HG03439 (cell line): ENCODE results near the gene MSMP.

Source experiments
- ATAC-seq: cut with Tn5 transposase; IDR thresholded peaks from one replicate; pipeline ENCODE4 v1.9.1; 2021; ENCODE audit warnings: mild to moderate bottlenecking, moderate library complexity; ENCODE audit not compliant: unreplicated experiment

The MSMP gene, protein sequence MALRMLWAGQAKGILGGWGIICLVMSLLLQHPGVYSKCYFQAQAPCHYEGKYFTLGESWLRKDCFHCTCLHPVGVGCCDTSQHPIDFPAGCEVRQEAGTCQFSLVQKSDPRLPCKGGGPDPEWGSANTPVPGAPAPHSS

GRCh38 chr9:35754264-35754663 lies at the start of gene MSMP:
MSMP (minus strand) TSS chr9:35754276; CDS start chr9:35754129, 147 bp downstream.
- no peak for ATAC-seq

GRCh38 chr9:35801328-35802128 lies 47.5 kb upstream of the MSMP start:
- ATAC-seq: no peak

DNA sequence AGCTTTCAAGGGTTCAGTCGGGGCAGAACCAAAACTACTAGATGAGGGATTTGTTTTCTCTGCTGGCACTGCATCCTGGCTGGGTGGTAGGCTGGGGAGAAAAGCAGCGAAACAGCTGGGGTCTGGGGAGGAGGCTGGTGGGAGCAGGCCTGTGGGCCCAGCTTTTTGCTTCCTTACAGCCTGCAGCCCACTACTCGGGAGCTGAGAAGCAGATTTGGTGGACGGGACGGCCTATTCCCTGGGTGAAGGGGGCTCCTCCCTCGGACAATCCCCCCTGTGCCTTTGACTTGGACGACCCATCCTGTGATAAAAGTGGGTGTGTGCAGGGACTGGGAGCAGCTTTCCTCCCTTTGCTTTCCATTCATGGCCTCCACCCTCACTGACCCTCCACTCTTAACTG lies 46.5 kb upstream of the MSMP start:
- ATAC-seq: no peak

DNA sequence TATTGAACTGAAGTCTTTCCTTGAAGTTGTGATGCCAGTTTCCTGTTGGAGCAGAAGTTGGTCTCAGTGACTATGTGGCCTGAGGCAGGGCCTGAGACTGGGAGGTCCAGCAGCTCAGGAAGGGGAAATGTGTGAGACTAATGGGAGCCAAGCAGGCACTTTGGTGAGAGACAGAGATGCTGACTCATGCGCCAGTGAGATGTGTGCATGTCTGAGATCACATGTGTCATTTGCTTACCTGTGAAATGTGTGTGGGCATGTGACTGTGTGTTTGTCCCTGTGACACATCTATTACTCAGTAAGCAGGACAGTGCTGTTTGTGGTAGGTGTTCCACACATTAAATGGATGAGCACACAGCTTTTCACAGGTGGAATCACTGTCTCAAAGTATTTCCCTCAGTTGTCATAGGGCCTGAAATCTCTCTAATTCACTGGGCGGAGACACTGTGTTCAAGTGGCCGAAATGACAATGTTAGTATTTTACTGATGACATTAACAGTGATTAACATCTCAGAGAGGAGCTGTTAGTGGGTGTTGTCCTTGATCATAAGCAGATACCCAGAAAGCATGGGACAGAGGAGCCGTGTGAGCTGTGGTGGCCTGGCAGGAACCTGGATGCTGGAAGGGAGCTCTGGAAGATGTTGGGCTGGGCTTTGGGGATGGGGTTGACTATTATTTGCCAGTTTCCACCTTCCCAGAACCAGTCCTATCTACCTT lies 44.7 kb upstream of the MSMP start:
- no peak for ATAC-seq

DNA sequence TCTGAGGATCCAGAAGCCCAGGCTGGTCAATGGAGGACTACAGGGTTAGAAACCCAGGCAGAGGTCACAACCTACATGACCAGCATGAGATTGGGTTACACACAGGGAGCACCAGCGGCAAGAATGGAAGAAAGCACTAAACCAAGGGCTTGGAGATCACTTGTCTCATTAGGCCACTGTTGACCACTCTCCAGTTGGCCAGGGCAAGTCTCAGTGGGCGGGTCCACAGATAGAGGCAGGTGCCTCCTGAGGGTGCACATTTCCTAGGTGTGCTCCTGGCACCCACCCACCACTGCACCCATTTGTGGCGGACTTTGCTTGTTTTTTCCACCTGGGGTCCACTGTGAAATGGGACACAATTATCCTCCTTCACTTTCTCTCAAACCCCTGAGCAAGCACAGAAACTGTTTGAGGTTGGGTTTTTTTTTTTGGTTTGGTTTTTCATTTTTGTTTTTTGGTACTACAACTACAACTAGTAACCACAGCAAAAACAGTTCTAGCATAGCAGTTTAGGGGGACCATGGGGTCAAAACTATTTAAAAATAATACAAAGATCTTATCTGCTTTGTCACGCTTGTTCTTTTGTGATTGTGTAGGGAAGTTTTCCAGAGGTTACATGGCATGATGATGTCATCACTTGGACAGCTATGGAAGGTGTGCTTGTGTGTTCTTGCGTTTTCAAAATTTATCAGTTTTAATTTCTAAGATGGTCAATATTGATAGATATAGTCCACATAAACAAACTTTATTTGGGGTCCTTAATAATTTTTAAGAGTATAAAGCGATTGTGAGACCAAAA lies 43.4 kb upstream of the MSMP start:
- ATAC-seq: no peak

GRCh38 chr9:35795695-35796094 lies 41.6 kb upstream of the MSMP start:
- no peak for ATAC-seq

DNA sequence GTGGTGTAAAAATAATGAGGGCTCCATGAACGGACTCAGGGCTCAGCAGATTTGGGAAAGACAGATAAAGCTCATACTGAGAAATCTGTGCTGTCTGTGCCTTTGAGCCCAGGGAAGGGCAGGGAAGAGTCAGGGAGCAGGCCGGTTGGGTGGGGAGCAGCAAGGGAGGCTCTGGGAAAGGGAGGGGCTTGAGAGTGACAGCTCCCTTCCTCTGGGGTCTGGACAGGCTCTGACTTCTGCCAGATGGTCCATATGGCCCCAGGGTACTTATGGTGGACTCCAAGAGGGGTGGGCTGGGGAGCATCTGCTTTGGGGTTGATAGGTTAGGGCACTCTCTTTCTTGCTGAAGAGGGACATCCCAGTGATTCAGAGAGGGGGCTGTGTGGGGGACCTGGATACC lies 39.4 kb upstream of the MSMP start:
- ATAC-seq: no peak

DNA sequence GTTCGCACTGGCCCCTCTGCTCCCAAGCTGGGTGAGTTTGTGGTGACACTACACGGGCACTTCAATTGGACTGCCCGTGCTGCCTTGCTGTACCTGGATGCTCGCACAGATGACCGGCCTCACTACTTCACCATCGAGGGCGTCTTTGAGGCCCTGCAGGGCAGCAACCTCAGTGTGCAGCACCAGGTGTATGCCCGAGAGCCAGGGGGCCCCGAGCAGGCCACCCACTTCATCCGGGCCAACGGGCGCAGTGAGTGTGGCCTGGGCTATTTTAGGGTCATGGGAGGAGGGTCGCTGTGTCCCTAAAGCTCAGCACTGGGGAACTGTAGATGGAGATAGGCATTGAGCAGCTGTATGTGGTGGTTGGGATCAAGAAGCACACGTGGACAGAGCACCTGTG lies 38.8 kb upstream of the MSMP start:
- ATAC-seq: no peak

- no peak for ATAC-seq
Observed at GRCh38 chr9:35792024-35792813, 38.1 kb upstream of the MSMP start.

- no peak for ATAC-seq
Observed at GRCh38 chr9:35791297-35791921, 37.3 kb upstream of the MSMP start, which contains the start of gene NPR2. NPR2 (plus strand) TSS chr9:35791591; CDS start chr9:35792409, 818 bp downstream.

- no peak for ATAC-seq
Observed at GRCh38 chr9:35790385-35791296, 36.6 kb upstream of the MSMP start.

DNA sequence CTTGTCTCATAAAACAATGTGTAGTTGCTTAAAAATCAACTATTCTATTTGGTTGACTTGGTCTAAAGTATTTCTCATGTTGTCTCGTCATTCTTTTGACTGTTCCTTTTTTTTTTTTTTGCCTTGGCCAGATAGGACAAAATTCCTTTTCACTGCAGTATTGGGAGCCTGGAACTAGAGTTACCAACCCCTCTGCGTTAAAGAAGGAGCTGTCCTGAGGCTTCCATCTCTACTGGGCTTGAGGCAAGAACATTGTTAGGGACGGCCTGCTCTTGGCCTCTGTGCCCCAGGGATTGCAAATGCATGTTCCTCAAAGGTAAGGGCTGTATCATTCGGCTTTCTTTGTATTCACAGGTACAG lies 35.9 kb upstream of the MSMP start:
- ATAC-seq: no peak

GRCh38 chr9:35789541-35789940 lies 35.5 kb upstream of the MSMP start:
- ATAC-seq: no peak

DNA sequence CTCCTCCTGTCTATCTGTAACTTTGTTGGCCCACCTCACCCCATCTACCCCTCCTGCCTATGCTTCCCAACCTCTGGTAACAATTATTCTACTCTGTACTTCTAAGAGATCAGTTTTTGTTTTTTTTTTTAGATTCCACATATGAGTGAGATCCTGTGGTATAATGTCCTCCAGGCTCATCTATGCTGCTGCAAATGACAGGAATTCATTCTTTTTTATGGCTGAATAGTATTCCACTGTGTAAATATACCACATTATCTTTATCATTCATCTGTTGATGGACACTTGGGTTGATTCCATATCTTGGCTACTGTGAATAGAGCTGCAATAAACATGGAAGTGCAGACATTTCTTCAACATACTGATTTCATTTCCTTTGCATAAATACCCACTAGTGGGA lies 29.3 kb upstream of the MSMP start:
- no peak for ATAC-seq

DNA sequence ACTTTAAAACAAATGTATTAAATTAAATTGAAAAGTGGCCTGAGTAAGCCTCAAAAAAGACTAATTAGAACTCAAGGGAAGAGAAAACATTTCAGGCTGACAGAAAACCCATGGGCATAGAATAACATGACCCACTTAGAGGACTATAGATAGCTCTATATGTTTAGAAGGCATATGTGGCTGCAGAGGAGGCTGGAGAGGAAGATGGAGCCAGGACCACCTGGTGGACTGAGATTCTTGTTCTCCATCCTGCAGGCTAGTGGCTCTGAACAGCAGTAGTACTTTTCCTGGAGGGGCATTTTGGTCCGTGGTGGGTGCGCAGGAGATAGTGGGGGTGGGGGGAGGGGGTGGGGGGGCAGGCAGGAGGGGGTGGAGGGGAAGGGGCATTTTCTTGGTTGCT lies 27.0 kb upstream of the MSMP start:
- no peak for ATAC-seq

DNA sequence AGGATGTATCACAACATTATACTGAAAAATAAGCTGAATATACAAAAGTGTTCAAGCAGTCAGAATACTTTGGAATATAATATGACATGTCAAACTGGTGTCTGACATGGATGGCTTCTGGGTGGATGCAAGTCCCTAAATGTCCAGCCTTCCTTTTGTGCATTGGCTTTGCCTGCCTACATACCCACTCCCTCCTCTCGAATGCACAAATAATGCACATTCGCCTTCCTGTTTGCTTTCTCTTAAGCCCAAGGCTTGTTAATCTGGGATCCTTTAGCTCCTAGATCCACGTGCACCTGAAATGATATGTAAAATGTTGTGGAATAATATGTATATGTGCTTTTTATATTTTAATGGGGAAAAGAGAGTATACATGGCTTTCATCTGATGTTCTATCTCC lies 24.4 kb upstream of the MSMP start:
- no peak for ATAC-seq

GRCh38 chr9:35776018-35776417 lies 21.9 kb upstream of the MSMP start:
- ATAC-seq: no peak

- no peak for ATAC-seq
Observed at GRCh38 chr9:35774907-35775635, 21.0 kb upstream of the MSMP start.
